GM12892 (cell line): Measurements from ENCODE around the gene ZFHX3.

Experiments
- DNase-seq: peaks from one replicate; pipeline ENCODE4 v3.0.0; 2011; ENCODE audit not compliant: insufficient read length
- FAIRE-seq: peaks from 2 replicates; lab custom pipeline; 2011; peaks lifted over from hg19 to GRCh38; lab: Jason Lieb, UNC
- POLR2A ChIP-seq: IDR thresholded peaks from 2 replicates; pipeline ENCODE4 v1.6.1; 2011; ENCODE audit warnings: low read depth, low read length, control low read depth
- POLR2AphosphoS5 ChIP-seq: IDR thresholded peaks from 2 replicates; pipeline ENCODE4 v1.6.1; 2011; ENCODE audit warnings: low read depth, low read length, control low read depth
- TAF1 ChIP-seq: IDR thresholded peaks from 2 replicates; pipeline ENCODE4 v1.6.1; 2011; ENCODE audit warnings: low read depth, mild to moderate bottlenecking, control low read depth, low read length, borderline replicate concordance

ZFHX3 gene

GRCh38 chr16:72768591-72768990 is 279.3 kb downstream of the ZFHX3 start:
- no peak for DNase-seq
- FAIRE-seq = no peak
- no peak for TF ChIP-seq POLR2A
- no peak for TF ChIP-seq POLR2AphosphoS5
- TF ChIP-seq TAF1 = no peak

- TF ChIP-seq POLR2AphosphoS5 (no peak), TAF1 (no peak), POLR2A (no peak)
- FAIRE-seq (no peak), DNase-seq (no peak)
Measured at GRCh38 chr16:72766506-72766905, 281.4 kb downstream of the ZFHX3 start.

- FAIRE-seq = no peak
- TF ChIP-seq TAF1 (no peak), POLR2A (no peak), POLR2AphosphoS5 (no peak)
- DNase-seq = no peak
Measured at GRCh38 chr16:72764015-72764654, 283.8 kb downstream of the ZFHX3 start.

DNA sequence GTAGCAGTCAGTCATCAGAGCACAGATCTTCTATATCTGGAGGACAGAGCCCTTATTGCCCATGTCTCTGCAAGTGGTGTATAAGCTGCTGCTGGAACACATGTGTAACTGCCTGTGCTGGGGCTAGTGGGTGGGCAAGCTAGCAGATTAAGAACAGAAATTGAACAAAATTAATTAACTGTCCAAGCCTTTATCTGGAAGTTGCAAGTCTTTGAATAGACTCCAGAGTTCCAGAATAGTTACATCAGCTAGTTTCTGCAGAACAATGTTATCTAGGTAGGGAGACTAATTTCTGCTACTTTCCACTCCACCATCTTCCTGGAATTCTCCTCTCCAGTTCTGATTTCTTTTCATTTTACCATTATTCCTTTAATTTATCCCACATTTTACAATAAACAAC is 287.3 kb downstream of the ZFHX3 start:
- DNase-seq = no peak
- TF ChIP-seq POLR2AphosphoS5 (no peak), POLR2A (no peak), TAF1 (no peak)
- FAIRE-seq = no peak

DNA sequence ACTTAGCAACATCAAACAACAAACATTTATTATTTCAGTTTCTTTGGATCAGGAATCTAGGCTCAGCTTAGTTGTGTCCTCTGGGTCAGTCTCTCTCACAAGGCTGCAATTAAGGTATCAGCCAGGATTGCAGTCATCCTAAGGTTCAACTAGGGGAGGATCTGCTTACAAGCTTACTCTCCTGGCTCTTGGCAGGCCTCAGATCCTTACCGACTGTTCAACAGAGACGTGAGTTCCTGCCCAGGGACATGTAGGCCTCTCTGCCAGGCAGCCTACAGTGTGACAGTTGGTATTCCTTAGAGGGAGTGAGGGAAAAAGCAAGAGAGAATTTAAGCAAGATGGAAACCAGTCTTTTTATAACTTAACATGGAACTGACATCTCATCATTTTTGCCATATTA is 294.0 kb downstream of the ZFHX3 start:
- no peak for FAIRE-seq
- TF ChIP-seq POLR2AphosphoS5 = no peak
- no peak for TF ChIP-seq POLR2A
- TF ChIP-seq TAF1 = no peak
- no peak for DNase-seq

DNA sequence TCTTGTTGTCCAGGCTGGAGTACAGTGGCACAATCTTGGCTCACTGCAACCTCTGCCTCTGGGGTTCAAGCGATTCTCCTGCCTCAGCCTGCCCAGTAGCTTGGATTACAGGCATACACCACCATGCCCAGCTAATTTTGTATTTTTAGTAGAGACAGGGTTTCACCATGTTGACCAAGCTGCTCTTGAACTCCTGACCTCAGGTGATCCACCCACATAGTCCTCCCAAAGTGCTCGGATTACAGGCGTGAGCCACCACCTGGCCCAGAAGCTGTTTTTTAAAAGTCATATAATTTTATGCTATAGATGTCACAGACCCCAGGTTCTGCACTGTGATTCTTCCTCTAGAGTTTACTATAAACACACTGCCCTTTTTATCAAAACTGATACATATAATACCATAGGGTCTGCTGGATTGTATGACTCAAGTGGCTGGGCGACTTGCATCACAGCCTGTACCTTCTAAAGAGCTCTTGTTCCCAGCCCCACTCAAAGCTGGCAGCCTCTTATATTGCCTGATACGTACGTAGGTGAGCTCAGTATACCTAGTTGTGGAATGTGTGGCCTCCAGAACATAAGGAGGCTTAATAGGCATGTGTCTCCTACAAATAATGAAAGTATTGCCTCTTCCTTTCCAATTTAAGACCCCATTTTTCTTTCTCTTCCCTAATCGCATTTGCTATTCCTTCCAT is 295.8 kb downstream of the ZFHX3 start:
- DNase-seq = no peak
- TF ChIP-seq POLR2A (no peak), POLR2AphosphoS5 (no peak), TAF1 (no peak)
- FAIRE-seq = no peak

DNA sequence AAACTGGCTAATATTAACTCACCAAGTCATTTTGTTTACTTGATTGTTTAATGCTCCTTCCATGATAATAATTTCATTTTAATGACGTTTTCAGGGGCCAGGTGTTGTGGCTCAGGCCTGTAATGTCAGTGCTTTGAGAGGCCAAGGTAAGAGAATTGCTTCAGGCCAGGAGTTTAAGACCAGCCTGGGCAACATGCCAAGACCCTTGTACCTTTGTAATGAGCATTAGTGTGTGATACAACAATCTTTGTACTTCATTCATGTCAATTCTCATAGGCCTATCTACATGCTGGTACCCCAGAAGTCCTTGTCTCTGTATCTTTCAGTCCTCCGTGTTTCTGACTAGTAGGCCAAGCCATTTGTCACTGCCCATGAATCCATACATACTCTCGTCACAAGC is 296.9 kb downstream of the ZFHX3 start:
- no peak for DNase-seq
- no peak for FAIRE-seq
- TF ChIP-seq POLR2A = no peak
- TF ChIP-seq TAF1 = no peak
- no peak for TF ChIP-seq POLR2AphosphoS5

DNA sequence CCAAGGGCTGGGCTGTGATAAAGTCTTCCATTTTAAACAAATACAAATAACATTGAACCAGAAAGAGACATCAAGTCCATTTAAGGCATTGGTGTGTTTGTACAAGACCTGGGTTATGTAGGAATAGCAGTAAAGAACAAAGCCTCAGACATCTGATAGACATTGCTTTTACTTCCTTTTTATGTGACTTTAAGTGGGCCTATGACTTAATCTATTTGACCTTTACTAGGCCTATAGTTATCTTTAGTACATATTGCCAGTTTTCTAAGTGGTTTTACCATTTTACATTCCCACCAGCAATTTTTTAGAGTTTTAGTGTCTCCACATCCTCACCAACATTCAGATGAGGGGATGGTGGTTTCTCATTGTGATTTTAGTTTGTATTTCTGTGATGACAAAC is 298.8 kb downstream of the ZFHX3 start:
- DNase-seq (no peak), FAIRE-seq (no peak)
- TF ChIP-seq TAF1 = no peak
- TF ChIP-seq POLR2A = no peak
- TF ChIP-seq POLR2AphosphoS5 = no peak

DNA sequence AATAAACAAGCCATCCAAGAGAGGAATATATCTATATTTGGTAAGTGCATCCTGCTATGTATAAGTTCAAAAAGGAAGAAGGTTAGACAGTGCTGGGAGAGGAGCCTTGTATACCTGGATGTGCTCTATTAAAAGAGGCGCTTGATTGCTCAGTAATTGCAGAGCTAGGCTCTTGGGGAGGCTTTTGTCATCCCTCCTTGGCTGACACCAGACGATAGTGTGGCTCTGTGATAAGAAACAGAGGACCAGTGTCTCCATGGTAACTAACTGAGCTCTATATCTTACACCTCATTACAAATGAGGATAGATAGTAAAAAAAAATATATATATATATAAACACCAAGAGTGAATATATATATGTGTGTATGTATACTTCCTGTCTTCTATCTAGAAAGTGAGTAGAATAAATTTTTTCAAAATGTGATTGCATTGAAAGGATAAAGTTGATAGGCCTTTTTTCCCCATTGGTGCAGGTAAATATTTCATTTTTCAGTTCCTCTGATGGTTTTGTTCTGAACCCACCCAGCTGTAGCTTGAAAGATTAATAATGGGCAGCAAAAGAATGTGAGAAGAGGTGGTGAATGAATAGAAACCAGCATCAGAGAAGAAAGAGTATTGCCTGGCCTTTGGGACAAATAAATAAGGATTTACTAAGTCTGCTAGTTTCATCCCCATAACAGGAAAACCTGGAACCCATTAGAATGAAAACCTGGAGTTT is 303.7 kb downstream of the ZFHX3 start:
- DNase-seq (no peak), FAIRE-seq (no peak)

GRCh38 chr16:72743011-72743761 is 304.7 kb downstream of the ZFHX3 start:
- TF ChIP-seq TAF1 (no peak), POLR2AphosphoS5 (no peak)
- DNase-seq (no peak), FAIRE-seq (peak; percentile 57)

More for the DNA sequence above, 303.7 kb downstream of the ZFHX3 start:
- no peak for TF ChIP-seq POLR2A
- no peak for TF ChIP-seq POLR2AphosphoS5
- no peak for TF ChIP-seq TAF1

DNA sequence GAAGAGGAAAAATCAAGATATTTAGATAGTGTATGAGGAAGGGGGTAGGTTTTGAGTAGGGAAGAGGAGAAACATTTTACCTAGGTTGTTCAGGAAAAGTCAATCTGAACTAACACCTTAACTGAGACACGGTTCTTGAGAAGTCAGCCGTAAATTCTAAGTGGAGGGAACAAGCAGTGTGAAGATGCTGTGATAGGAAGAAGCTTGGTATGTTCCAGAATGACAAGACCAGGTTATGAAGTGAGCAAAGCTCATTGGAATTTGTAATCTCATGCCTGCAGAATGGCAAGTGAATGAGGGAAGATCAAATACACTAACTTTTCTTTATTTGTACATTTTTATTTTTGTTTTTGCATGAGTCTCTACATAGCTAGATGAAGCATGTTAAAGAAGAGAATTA is 307.6 kb downstream of the ZFHX3 start:
- DNase-seq (no peak), FAIRE-seq (no peak)
- no peak for TF ChIP-seq POLR2AphosphoS5
- TF ChIP-seq POLR2A = no peak
- no peak for TF ChIP-seq TAF1
